MCF 10A (cell line): ENCODE results near the gene TCF15. TPM values are rescaled to one million over a fixed set of nuclear protein-coding genes. Genes with fewer than 3 reads are reported as not detected.
A peak's percentile ranks its signal among the peaks of the same experiment; 100 is the strongest.

Experiments
- BruUV-seq: library from RNA; stranded (reverse); fragments of 400-500 nt; replicated peaks from 2 replicates; lab custom pipeline; 2021; lab: Mats Ljungman, UMichigan
- CTCF ChIA-PET: fragments of 300-600 bp; sonication (Branson Sonifier 250); formaldehyde crosslinking; extraction: SDS; loops from one replicate; lab custom pipeline; 2021; ENCODE audit warnings: antibody characterized with exemption, inconsistent platforms; lab: Yijun Ruan, JAX
- POLR2A ChIA-PET: fragments of 300-600, 350-650 bp; sonication (Branson Sonifier 250); formaldehyde crosslinking; extraction: SDS; loops from one replicate; lab custom pipeline; 2020; ENCODE audit warnings: antibody characterized with exemption, inconsistent platforms; lab: Yijun Ruan, JAX
- DNase-seq: peaks from one replicate; pipeline ENCODE4 v3.0.0-alpha.2; 2018; ENCODE audit not compliant: unreplicated experiment
- H3K27ac Mint-ChIP-seq: one replicate; pipeline ENCODE4 v1.8.0; 2022; ENCODE audit warnings: mild to moderate bottlenecking, low read depth, mixed read lengths; ENCODE audit not compliant: unreplicated experiment
- H3K27me3 Mint-ChIP-seq: one replicate; pipeline ENCODE4 v1.8.0; 2022; ENCODE audit warnings: mixed read lengths; ENCODE audit not compliant: insufficient read depth, unreplicated experiment
- H3K36me3 Mint-ChIP-seq: one replicate; pipeline ENCODE4 v1.8.0; 2022; ENCODE audit warnings: mild to moderate bottlenecking, moderate library complexity, mixed read lengths; ENCODE audit not compliant: insufficient read depth, unreplicated experiment
- H3K4me1 Mint-ChIP-seq: one replicate; pipeline ENCODE4 v1.8.0; 2022; ENCODE audit warnings: mixed read lengths; ENCODE audit not compliant: insufficient read depth, unreplicated experiment
- H3K4me3 Mint-ChIP-seq: one replicate; pipeline ENCODE4 v1.8.0; 2022; ENCODE audit warnings: mild to moderate bottlenecking, moderate library complexity, mixed read lengths; ENCODE audit not compliant: unreplicated experiment
- H3K9me3 Mint-ChIP-seq: one replicate; pipeline ENCODE4 v1.8.0; 2022; ENCODE audit warnings: mixed read lengths; ENCODE audit not compliant: unreplicated experiment
- CTCF ChIP-seq: fragments of 200-600 bp; IDR thresholded peaks from one replicate; pipeline ENCODE4 v1.8.0; 2022; ENCODE audit warnings: antibody characterized with exemption, mild to moderate bottlenecking; ENCODE audit not compliant: unreplicated experiment
- intact Hi-C: fragments of 100-400 bp; cut with micrococcal nuclease; formaldehyde crosslinking; loops from 2 replicates; pipeline ENCODE4 v1.14.1; 2022
- total RNA-seq: library from RNA; stranded (reverse); gene quantifications from 2 replicates; pipeline ENCODE4 v1.2.3, GENCODE V29; 2022

The TCF15 gene
- total RNA-seq, 1 experiment from 2014 or later = not detected

- DNase-seq = no peak
- Mint-ChIP-seq H3K9me3 (no peaks in the 10 kb centered on the region), H3K27me3 (no peaks in the 10 kb centered on the region), H3K27ac (no peak overlapping the region), H3K4me1 (peaks cover 13% of the 10 kb centered on the region), H3K4me3 (no peak overlapping the region), H3K36me3 (peaks cover 42% of the 10 kb centered on the region)
- intact Hi-C loops = no loop called here
- ChIA-PET POLR2A (interaction anchor here (0.5 to 1.7 kb wide), 7 partner anchors 12 to 390 kb away, joined by 3 to 6 read pairs (median 4); no protein-coding TSS in a partner anchor), CTCF (interaction anchor here (0.6 to 5.8 kb wide), 49 partner anchors 10 to 546 kb away, joined by 3 to 69 read pairs (median 4); partner anchors contain the start of gene CSNK2A1)
- no TSS peak for BruUV-seq
- TF ChIP-seq CTCF = no peak
Observed at GRCh38 chr20:646107-646867, 36.2 kb upstream of the TCF15 start.

- Mint-ChIP-seq H3K36me3 (peaks cover 42% of the 10 kb centered on the region), H3K4me3 (no peak overlapping the region), H3K4me1 (peaks cover 5% of the 10 kb centered on the region), H3K27ac (no peak overlapping the region), H3K27me3 (no peaks in the 10 kb centered on the region), H3K9me3 (no peaks in the 10 kb centered on the region)
- intact Hi-C loops = loop anchor here (1.0 kb wide), 2 partner anchors 84 to 291 kb away; no protein-coding TSS in a partner anchor
- DNase-seq = peak; percentile 58
- no TSS peak for BruUV-seq
- TF ChIP-seq CTCF = peak; percentile 91
- ChIA-PET POLR2A (interaction anchor here (0.5 to 1.7 kb wide), 7 partner anchors 11 to 174 kb away, joined by 3 to 6 read pairs (median 3); no protein-coding TSS in a partner anchor), CTCF (interaction anchor here (0.6 to 5.8 kb wide), 61 partner anchors 10 to 547 kb away, joined by 3 to 69 read pairs (median 4); partner anchors contain the start of gene CSNK2A1)
Observed at GRCh38 chr20:645318-646106, 35.4 kb upstream of the TCF15 start.

GRCh38 chr20:644692-645317, 34.7 kb upstream of the TCF15 start:
- peaks cover 6% of the 10 kb centered on the region for H3K27me3 Mint-ChIP-seq
- no TSS peak for BruUV-seq
- TF ChIP-seq CTCF = no peak
- DNase-seq = no peak
- no peak overlapping the region for H3K27ac Mint-ChIP-seq
- POLR2A ChIA-PET = interaction anchor here (0.9 to 1.7 kb wide), 4 partner anchors 10 to 136 kb away, joined by 3 to 6 read pairs (median 4); no protein-coding TSS in a partner anchor
- no peaks in the 10 kb centered on the region for H3K9me3 Mint-ChIP-seq
- H3K36me3 Mint-ChIP-seq = peaks cover 38% of the 10 kb centered on the region
- H3K4me3 Mint-ChIP-seq = no peak overlapping the region
- intact Hi-C loops = loop anchor here (1.0 kb wide), 2 partner anchors 84 to 291 kb away; no protein-coding TSS in a partner anchor
- CTCF ChIA-PET = interaction anchor here (0.6 to 5.8 kb wide), 44 partner anchors 9 to 569 kb away, joined by 3 to 69 read pairs (median 4); partner anchors contain the start of gene CSNK2A1
- peaks cover 5% of the 10 kb centered on the region for H3K4me1 Mint-ChIP-seq
